HepG2 (cell line): ENCODE results near the gene ZBTB17. TPM values are rescaled to one million over a fixed set of nuclear protein-coding genes. Genes with fewer than 3 reads are reported as not detected.

ENCODE experiments used
- HDAC1 ChIP-seq: sonication (generic); formaldehyde crosslinking; IDR thresholded peaks from 2 replicates; pipeline ENCODE4 v1.5.1; 2020; ENCODE audit warnings: mild to moderate bottlenecking, missing genetic modification reagents
- KLF9 ChIP-seq: IDR thresholded peaks from 2 replicates; pipeline ENCODE4 v1.6.1; 2016; ENCODE audit warnings: low read depth
- MAFK ChIP-seq, 2 experiments: IDR thresholded peaks in 1 of 2; conservative IDR thresholded peaks in 1 of 2; 2 replicates each; pipeline ENCODE4 v1.6.1; 2011; ENCODE audit warnings: improper control_type of control experiment in 2 of 2, low read length in 2 of 2
- polyA plus RNA-seq, 8 experiments: library from polyadenylated mRNA; depleted of rRNA in 3 of 8; stranded (reverse) in 7 of 8; unstranded in 1 of 8; fragments of >200 nt; fragmentation: Illumina TruSeq in 4 of 8; extraction: Trizol in 4 of 8; gene quantifications; 2 replicates each; pipeline versions ENCODE4 v1.2.1 to v1.2.3, GENCODE V29; 2011 to 2016; ENCODE audit warnings: low read depth in 4 of 8, missing spikeins in 1 of 8, mixed read lengths in 1 of 8; ENCODE audit not compliant: insufficient read depth in 1 of 8
- total RNA-seq, 5 experiments: library from RNA; depleted of rRNA; stranded (reverse); fragments of >200 nt; fragmentation: Illumina TruSeq; extraction: Trizol; gene quantifications; 2 replicates each; pipeline ENCODE4 v1.2.3, GENCODE V29; 2016; ENCODE audit warnings: low read depth in 1 of 5
- TF ChIP-seq, protein P1 (sequence below): sonication (generic); formaldehyde crosslinking; IDR thresholded peaks from 2 replicates; pipeline ENCODE4 v1.5.0; 2020; ENCODE audit warnings: mild to moderate bottlenecking, missing genetic modification reagents, borderline replicate concordance
- TF ChIP-seq, protein P2 (sequence below), 2 experiments: sonication (generic) in 1 of 2; formaldehyde crosslinking in 1 of 2; IDR thresholded peaks; 2 replicates each; pipeline versions ENCODE4 v1.5.1 to v1.6.1; 2011 to 2020; ENCODE audit warnings: borderline replicate concordance in 1 of 2, low read depth in 1 of 2, low read length in 1 of 2, mild to moderate bottlenecking in 1 of 2, missing genetic modification reagents in 1 of 2, moderate library complexity in 1 of 2
- TF ChIP-seq, protein P3 (sequence below): sonication (generic); formaldehyde crosslinking; IDR thresholded peaks from 2 replicates; pipeline ENCODE4 v1.4.0; 2020; ENCODE audit warnings: missing genetic modification reagents, borderline replicate concordance
- TF ChIP-seq, protein P4 (sequence below), 2 experiments: sonication (generic) in 1 of 2; formaldehyde crosslinking in 1 of 2; IDR thresholded peaks; 2 replicates each; pipeline versions ENCODE4 v1.4.0 to v1.6.1; 2018 to 2020; ENCODE audit warnings: missing genetic modification reagents in 2 of 2, borderline replicate concordance in 1 of 2, low read depth in 1 of 2, mild to moderate bottlenecking in 1 of 2, missing biosample characterization in 1 of 2

Gene ZBTB17
- total and polyA plus RNA-seq, 2 of the 13 experiments (the other 11 are each of a cell fraction or from before 2014, with no cell fraction given), result 16.7 to 17.0 TPM

DNA sequence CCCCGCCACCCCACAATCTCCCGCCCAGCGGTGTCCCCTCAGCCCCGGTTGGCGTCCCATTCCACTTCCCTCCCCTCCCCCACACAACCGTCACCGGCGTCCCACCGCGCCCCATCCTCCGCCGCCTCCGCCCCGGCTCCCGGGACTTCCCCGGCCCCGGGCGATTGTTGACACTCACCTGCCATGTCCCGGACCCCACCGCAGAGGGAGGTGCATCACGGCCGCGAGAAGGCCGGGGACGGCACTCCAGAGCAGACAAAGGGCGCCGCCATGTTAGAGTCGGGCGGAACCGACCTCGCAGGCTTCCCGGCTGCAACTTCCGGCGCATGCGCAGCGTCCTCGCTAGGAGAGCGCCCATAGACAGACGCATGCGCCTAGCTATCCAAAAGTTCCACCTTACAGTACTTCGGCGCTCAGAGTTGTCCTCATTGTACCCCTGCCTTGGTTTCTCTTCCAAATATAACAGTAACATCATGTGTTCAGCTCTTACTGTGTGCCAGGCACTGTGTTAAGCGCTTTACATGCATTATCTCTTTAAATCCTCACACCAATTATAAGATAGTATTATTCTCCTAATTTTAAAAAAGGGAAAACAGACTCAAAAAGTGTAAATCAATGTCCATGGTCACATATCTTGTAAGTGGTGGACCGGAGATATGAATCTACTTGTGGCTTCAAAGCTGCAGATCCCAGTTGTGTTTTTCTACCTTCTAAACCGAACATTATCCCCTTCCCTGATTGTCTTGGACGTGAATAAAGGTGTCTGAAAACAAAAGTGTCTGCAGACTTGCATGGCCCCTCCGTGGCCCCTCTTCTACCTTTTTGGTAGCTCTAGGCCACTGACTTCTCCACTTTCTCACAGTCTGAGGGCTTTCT, at the start of gene ZBTB17 (continued):
- TF ChIP-seq, protein P1, sequence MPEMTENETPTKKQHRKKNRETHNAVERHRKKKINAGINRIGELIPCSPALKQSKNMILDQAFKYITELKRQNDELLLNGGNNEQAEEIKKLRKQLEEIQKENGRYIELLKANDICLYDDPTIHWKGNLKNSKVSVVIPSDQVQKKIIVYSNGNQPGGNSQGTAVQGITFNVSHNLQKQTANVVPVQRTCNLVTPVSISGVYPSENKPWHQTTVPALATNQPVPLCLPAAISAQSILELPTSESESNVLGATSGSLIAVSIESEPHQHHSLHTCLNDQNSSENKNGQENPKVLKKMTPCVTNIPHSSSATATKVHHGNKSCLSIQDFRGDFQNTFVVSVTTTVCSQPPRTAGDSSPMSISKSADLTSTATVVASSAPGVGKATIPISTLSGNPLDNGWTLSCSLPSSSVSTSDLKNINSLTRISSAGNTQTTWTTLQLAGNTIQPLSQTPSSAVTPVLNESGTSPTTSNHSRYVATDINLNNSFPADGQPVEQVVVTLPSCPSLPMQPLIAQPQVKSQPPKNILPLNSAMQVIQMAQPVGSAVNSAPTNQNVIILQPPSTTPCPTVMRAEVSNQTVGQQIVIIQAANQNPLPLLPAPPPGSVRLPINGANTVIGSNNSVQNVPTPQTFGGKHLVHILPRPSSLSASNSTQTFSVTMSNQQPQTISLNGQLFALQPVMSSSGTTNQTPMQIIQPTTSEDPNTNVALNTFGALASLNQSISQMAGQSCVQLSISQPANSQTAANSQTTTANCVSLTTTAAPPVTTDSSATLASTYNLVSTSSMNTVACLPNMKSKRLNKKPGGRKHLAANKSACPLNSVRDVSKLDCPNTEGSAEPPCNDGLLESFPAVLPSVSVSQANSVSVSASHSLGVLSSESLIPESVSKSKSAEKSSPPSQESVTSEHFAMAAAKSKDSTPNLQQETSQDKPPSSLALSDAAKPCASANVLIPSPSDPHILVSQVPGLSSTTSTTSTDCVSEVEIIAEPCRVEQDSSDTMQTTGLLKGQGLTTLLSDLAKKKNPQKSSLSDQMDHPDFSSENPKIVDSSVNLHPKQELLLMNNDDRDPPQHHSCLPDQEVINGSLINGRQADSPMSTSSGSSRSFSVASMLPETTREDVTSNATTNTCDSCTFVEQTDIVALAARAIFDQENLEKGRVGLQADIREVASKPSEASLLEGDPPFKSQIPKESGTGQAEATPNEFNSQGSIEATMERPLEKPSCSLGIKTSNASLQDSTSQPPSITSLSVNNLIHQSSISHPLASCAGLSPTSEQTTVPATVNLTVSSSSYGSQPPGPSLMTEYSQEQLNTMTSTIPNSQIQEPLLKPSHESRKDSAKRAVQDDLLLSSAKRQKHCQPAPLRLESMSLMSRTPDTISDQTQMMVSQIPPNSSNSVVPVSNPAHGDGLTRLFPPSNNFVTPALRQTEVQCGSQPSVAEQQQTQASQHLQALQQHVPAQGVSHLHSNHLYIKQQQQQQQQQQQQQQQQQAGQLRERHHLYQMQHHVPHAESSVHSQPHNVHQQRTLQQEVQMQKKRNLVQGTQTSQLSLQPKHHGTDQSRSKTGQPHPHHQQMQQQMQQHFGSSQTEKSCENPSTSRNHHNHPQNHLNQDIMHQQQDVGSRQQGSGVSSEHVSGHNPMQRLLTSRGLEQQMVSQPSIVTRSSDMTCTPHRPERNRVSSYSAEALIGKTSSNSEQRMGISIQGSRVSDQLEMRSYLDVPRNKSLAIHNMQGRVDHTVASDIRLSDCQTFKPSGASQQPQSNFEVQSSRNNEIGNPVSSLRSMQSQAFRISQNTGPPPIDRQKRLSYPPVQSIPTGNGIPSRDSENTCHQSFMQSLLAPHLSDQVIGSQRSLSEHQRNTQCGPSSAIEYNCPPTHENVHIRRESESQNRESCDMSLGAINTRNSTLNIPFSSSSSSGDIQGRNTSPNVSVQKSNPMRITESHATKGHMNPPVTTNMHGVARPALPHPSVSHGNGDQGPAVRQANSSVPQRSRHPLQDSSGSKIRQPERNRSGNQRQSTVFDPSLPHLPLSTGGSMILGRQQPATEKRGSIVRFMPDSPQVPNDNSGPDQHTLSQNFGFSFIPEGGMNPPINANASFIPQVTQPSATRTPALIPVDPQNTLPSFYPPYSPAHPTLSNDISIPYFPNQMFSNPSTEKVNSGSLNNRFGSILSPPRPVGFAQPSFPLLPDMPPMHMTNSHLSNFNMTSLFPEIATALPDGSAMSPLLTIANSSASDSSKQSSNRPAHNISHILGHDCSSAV (CRISPR knock-in tag), result no peak
- TF ChIP-seq, protein P2, sequence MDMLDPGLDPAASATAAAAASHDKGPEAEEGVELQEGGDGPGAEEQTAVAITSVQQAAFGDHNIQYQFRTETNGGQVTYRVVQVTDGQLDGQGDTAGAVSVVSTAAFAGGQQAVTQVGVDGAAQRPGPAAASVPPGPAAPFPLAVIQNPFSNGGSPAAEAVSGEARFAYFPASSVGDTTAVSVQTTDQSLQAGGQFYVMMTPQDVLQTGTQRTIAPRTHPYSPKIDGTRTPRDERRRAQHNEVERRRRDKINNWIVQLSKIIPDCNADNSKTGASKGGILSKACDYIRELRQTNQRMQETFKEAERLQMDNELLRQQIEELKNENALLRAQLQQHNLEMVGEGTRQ (IDR thresholded peaks at IDR 0.05; ENCODE audit: low read depth, low read length), result no peak
- TF ChIP-seq, protein P2 (CRISPR knock-in tag; IDR thresholded peaks at IDR 0.05; ENCODE audit: borderline replicate concordance), result no peak
- TF ChIP-seq, protein P3, sequence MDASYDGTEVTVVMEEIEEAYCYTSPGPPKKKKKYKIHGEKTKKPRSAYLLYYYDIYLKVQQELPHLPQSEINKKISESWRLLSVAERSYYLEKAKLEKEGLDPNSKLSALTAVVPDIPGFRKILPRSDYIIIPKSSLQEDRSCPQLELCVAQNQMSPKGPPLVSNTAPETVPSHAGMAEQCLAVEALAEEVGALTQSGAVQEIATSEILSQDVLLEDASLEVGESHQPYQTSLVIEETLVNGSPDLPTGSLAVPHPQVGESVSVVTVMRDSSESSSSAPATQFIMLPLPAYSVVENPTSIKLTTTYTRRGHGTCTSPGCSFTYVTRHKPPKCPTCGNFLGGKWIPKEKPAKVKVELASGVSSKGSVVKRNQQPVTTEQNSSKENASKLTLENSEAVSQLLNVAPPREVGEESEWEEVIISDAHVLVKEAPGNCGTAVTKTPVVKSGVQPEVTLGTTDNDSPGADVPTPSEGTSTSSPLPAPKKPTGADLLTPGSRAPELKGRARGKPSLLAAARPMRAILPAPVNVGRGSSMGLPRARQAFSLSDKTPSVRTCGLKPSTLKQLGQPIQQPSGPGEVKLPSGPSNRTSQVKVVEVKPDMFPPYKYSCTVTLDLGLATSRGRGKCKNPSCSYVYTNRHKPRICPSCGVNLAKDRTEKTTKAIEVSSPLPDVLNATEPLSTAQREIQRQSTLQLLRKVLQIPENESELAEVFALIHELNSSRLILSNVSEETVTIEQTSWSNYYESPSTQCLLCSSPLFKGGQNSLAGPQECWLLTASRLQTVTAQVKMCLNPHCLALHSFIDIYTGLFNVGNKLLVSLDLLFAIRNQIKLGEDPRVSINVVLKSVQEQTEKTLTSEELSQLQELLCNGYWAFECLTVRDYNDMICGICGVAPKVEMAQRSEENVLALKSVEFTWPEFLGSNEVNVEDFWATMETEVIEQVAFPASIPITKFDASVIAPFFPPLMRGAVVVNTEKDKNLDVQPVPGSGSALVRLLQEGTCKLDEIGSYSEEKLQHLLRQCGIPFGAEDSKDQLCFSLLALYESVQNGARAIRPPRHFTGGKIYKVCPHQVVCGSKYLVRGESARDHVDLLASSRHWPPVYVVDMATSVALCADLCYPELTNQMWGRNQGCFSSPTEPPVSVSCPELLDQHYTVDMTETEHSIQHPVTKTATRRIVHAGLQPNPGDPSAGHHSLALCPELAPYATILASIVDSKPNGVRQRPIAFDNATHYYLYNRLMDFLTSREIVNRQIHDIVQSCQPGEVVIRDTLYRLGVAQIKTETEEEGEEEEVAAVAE (CRISPR knock-in tag), result 0 out of 2 replicates have a peak, but pooled peaks have one; percentile 24
- TF ChIP-seq HDAC1 (CRISPR knock-in tag) (peak; percentile 93), KLF9 (no peak), MAFK (conservative IDR thresholded peaks at IDR 0.05 in 1 of 2, IDR thresholded peaks at IDR 0.05 in 1 of 2; ENCODE audit: low read length in 2 of 2) (no peak)
- TF ChIP-seq, protein P4, sequence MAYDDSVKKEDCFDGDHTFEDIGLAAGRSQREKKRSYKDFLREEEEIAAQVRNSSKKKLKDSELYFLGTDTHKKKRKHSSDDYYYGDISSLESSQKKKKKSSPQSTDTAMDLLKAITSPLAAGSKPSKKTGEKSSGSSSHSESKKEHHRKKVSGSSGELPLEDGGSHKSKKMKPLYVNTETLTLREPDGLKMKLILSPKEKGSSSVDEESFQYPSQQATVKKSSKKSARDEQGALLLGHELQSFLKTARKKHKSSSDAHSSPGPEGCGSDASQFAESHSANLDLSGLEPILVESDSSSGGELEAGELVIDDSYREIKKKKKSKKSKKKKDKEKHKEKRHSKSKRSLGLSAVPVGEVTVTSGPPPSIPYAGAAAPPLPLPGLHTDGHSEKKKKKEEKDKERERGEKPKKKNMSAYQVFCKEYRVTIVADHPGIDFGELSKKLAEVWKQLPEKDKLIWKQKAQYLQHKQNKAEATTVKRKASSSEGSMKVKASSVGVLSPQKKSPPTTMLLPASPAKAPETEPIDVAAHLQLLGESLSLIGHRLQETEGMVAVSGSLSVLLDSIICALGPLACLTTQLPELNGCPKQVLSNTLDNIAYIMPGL (CRISPR knock-in tag; IDR thresholded peaks at IDR 0.05; ENCODE audit: borderline replicate concordance in 1 of 2, low read depth in 1 of 2), result peak in 1 of 2 experiments; percentile 70; a peak in 2 of 4 replicates
